Measurements from ENCODE around the gene CDC123. TPM values are rescaled to one million over a fixed set of nuclear protein-coding genes. Genes with fewer than 3 reads are reported as not detected.

CDC123 gene
- total RNA-seq, 2 experiments from 2014 or later, result 129 to 151 TPM

GRCh38 chr10:12191715-12192114 lies 4.3 kb upstream of the CDC123 start:
- Mint-ChIP-seq H3K27me3 (no peaks in the 10 kb centered on the region), H3K27ac (peak overlapping the region; percentile 38), H3K4me1 (peaks cover 49% of the 10 kb centered on the region), H3K36me3 (ENCODE audit: low read depth) (peaks cover 44% of the 10 kb centered on the region), H3K9me3 (ENCODE audit: low read depth) (no peaks in the 10 kb centered on the region), H3K4me3 (no peak overlapping the region)
- intact Hi-C loops (cut with DNase I, micrococcal nuclease), result no loop called here
- ATAC-seq (no peak), DNase-seq (no peak)
- ChIA-PET POLR2A (interaction anchor here (0.6 to 1.2 kb wide), 3 partner anchors 12 to 116 kb away, joined by 3 to 4 read pairs (median 4); no protein-coding TSS in a partner anchor), CTCF (no interaction called here)

GRCh38 chr10:12193193-12193592 lies 2.8 kb upstream of the CDC123 start:
- Mint-ChIP-seq H3K36me3 (ENCODE audit: low read depth) (peaks cover 39% of the 10 kb centered on the region), H3K27me3 (no peaks in the 10 kb centered on the region), H3K9me3 (ENCODE audit: low read depth) (no peaks in the 10 kb centered on the region), H3K4me3 (no peak overlapping the region), H3K4me1 (peaks cover 41% of the 10 kb centered on the region), H3K27ac (no peak overlapping the region)
- intact Hi-C loops (cut with DNase I, micrococcal nuclease), result no loop called here
- POLR2A ChIA-PET, result interaction anchor here (0.7 to 0.8 kb wide), 2 partner anchors 66 to 372 kb away, joined by 3 to 5 read pairs; no protein-coding TSS in a partner anchor
- ATAC-seq (no peak), DNase-seq (no peak)
- CTCF ChIA-PET, result interaction anchor here (0.6 to 1.2 kb wide), 3 partner anchors 9 to 168 kb away, joined by 3 read pairs; no protein-coding TSS in a partner anchor

- POLR2A ChIA-PET, result interaction anchor here (0.6 kb wide), 1 partner anchor 517 kb away, joined by 4 read pairs; no protein-coding TSS in a partner anchor
- no peak for ATAC-seq
Measured at GRCh38 chr10:12194752-12195271, 1.2 kb upstream of the CDC123 start.

DNA sequence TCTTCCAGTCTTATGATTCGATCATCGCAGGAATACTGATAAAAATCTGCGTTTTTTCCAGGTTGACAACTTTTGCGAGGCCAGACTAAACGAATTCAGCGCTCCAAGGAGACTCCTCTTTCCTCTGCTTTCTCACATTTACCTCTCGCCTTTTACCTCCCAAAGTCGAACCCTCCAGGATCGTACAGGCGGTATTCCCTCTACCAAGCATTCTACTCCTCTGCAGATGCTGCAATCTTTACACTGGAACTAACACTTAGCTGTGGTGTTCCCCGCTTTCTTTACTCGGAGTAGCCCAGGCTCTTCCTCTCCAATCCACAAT lies 746 bp upstream of the CDC123 start:
- ATAC-seq (peak; percentile 2), DNase-seq (no peak)
- Mint-ChIP-seq H3K27me3 (no peaks in the 10 kb centered on the region), H3K27ac (peak overlapping the region; percentile 97), H3K4me3 (peak overlapping the region; percentile 96), H3K4me1 (peaks cover 46% of the 10 kb centered on the region), H3K9me3 (ENCODE audit: low read depth) (no peaks in the 10 kb centered on the region), H3K36me3 (ENCODE audit: low read depth) (peaks cover 45% of the 10 kb centered on the region)
- intact Hi-C loops (cut with DNase I, micrococcal nuclease), result loop anchor here (1.0 to 5.0 kb wide), 10 partner anchors 66 to 1392 kb away; partner anchors contain the start of genes SEC61A2 (in 2 of the 2), UPF2 (in 2 of the 2), CAMK1D (in 1 of the 2) and DHTKD1 (in 1 of the 2)
- CTCF ChIA-PET, result interaction anchor here (0.7 to 5.2 kb wide), 7 partner anchors 15 to 454 kb away, joined by 3 to 38 read pairs (median 3); partner anchors contain the start of gene UPF2
- POLR2A ChIA-PET, result interaction anchor here (0.6 to 1.3 kb wide), 7 partner anchors 8 to 453 kb away, joined by 3 to 12 read pairs (median 4); partner anchors contain the start of gene UPF2

More at GRCh38 chr10:12194752-12195271, 1.2 kb upstream of the CDC123 start:
- H3K4me3 Mint-ChIP-seq, result peak overlapping the region; percentile 96
- H3K27ac Mint-ChIP-seq, result peak overlapping the region; percentile 97
- peak; percentile 66 for DNase-seq
- H3K27me3 Mint-ChIP-seq, result no peaks in the 10 kb centered on the region
- CTCF ChIA-PET, result interaction anchor here (0.7 to 5.2 kb wide), 4 partner anchors 14 to 406 kb away, joined by 3 to 38 read pairs (median 4); no protein-coding TSS in a partner anchor
- H3K9me3 Mint-ChIP-seq (ENCODE audit: low read depth), result no peaks in the 10 kb centered on the region
- peaks cover 50% of the 10 kb centered on the region for H3K4me1 Mint-ChIP-seq
- intact Hi-C loops (cut with DNase I, micrococcal nuclease), result loop anchor here (1.0 to 5.0 kb wide), 10 partner anchors 66 to 1392 kb away; partner anchors contain the start of genes SEC61A2 (in 2 of the 2), UPF2 (in 2 of the 2), CAMK1D (in 1 of the 2) and DHTKD1 (in 1 of the 2)
- H3K36me3 Mint-ChIP-seq (ENCODE audit: low read depth), result peaks cover 46% of the 10 kb centered on the region

DNA sequence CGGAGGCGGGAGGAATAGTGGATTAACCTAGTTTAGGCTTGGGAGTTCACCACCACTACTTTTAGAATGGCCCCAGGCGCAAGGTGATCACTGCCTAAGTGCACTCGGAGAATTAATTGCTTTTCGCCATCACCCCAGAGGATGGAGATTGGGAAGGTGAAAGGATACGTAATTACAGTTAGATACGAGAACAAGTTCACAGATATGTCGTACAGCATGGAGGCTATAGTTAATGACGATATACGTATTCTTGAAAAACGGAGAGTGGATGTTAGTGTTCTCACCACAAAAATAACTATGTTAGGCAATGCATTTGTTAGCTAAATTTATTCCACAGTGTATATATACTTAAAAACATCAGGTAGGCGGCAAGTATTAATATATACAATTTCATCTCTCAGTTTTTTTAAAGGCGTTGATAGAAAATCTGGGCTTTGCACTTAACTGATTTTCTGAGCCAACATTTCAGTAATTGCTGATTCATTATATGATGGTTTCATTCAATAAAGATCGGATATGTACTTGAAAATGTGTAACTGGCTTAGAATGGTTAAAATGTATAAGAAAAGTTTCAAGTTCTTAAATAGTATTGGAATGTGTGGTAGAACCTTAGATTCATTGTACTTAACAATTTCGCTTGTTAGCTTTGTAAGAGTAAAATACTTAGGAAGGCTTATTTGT lies 683 bp downstream of the CDC123 start:
- DNase-seq, result no peak
- Mint-ChIP-seq H3K4me3 (peak overlapping the region; percentile 96), H3K4me1 (peaks cover 44% of the 10 kb centered on the region), H3K27ac (peak overlapping the region; percentile 97), H3K9me3 (ENCODE audit: low read depth) (no peaks in the 10 kb centered on the region), H3K27me3 (no peaks in the 10 kb centered on the region), H3K36me3 (ENCODE audit: low read depth) (peaks cover 49% of the 10 kb centered on the region)
- ChIA-PET POLR2A (interaction anchor here (0.7 to 1.3 kb wide), 4 partner anchors 9 to 156 kb away, joined by 3 to 7 read pairs (median 4); partner anchors contain the start of gene UPF2), CTCF (interaction anchor here (0.5 to 5.2 kb wide), 7 partner anchors 9 to 650 kb away, joined by 3 to 38 read pairs (median 3); partner anchors contain the start of gene UPF2)
- intact Hi-C loops (cut with DNase I, micrococcal nuclease), result loop anchor here in 1 of 2 experiments (1.0 to 5.0 kb wide), 8 partner anchors 15 to 1391 kb away; partner anchors contain the start of genes CAMK1D, DHTKD1, OPTN and PHYH
- ATAC-seq, result no peak

DNA sequence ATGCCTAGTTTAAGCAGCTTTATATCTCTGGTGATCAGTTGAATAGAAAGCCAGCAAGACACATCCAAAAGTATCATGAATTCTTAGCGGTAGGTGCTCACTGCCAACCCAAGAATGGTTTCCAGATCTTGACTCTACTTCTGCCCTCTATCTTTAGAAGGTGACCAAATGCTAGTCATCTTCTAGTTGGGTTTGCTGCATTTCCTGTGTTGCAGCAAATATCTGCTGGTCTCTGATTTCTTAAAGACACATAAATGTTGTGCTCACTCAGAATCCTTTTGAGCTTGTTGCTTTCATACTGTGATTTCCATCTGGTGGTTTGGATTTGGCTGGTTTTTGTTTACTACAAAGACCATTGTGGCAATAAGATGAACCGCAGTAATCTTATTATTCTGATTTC lies 2.2 kb downstream of the CDC123 start:
- Mint-ChIP-seq H3K27ac (peak overlapping the region; percentile 39), H3K4me1 (peaks cover 40% of the 10 kb centered on the region), H3K27me3 (no peaks in the 10 kb centered on the region), H3K4me3 (peak overlapping the region; percentile 62), H3K36me3 (ENCODE audit: low read depth) (peaks cover 46% of the 10 kb centered on the region), H3K9me3 (ENCODE audit: low read depth) (no peaks in the 10 kb centered on the region)
- no peak for ATAC-seq
- no peak for DNase-seq
- intact Hi-C loops (cut with DNase I, micrococcal nuclease), result loop anchor here in 1 of 2 experiments (5.0 kb wide), 5 partner anchors 149 to 1389 kb away; partner anchors contain the start of genes CAMK1D, OPTN, PHYH and PRPF18
- ChIA-PET CTCF (interaction anchor here (0.6 to 5.2 kb wide), 5 partner anchors 17 to 458 kb away, joined by 3 to 38 read pairs (median 3); no protein-coding TSS in a partner anchor), POLR2A (no interaction called here)

DNA sequence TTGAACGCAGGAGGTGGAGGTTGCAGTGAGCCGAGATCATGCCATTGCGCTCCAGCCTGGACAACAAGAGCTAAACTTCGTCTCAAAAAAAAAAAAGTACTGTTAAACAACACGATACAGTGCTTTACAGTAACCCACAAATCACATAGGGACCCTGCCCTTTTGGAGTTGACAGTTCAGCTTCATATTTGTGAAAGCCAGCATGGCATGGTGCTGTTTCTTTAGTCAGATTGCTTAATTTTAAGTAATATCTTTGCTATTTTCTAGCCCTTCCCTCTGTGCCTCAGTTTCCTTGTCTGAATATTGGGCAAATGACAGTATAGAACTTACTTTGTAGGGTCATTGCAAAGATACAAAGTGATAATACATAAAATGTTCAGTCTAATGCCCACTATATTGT lies 4.9 kb downstream of the CDC123 start:
- CTCF ChIA-PET, result interaction anchor here (1.0 to 4.9 kb wide), 2 partner anchors 11 to 15 kb away, joined by 3 to 43 read pairs; no protein-coding TSS in a partner anchor
- Mint-ChIP-seq H3K4me1 (peaks cover 36% of the 10 kb centered on the region), H3K9me3 (ENCODE audit: low read depth) (no peaks in the 10 kb centered on the region), H3K36me3 (ENCODE audit: low read depth) (peaks cover 50% of the 10 kb centered on the region), H3K4me3 (no peak overlapping the region), H3K27me3 (no peaks in the 10 kb centered on the region), H3K27ac (peak overlapping the region; percentile 67)
- POLR2A ChIA-PET, result no interaction called here
- ATAC-seq, result no peak
- DNase-seq, result no peak
- intact Hi-C loops (cut with DNase I, micrococcal nuclease), result loop anchor here in 1 of 2 experiments (5.0 kb wide), 1 partner anchor 41 kb away; no protein-coding TSS in a partner anchor

- H3K4me3 Mint-ChIP-seq, result no peak overlapping the region
- POLR2A ChIA-PET, result no interaction called here
- no peaks in the 10 kb centered on the region for H3K27me3 Mint-ChIP-seq
- CTCF ChIA-PET, result interaction anchor here (0.6 to 4.9 kb wide), 2 partner anchors 14 to 511 kb away, joined by 3 to 43 read pairs; no protein-coding TSS in a partner anchor
- peak; percentile 81 for ATAC-seq
- H3K4me1 Mint-ChIP-seq, result peaks cover 36% of the 10 kb centered on the region
- intact Hi-C loops (cut with DNase I, micrococcal nuclease), result loop anchor here in 1 of 2 experiments (5.0 kb wide), 1 partner anchor 41 kb away; no protein-coding TSS in a partner anchor
- peaks cover 45% of the 10 kb centered on the region for H3K36me3 Mint-ChIP-seq (ENCODE audit: low read depth)
- H3K27ac Mint-ChIP-seq, result peak overlapping the region; percentile 67
- H3K9me3 Mint-ChIP-seq (ENCODE audit: low read depth), result no peaks in the 10 kb centered on the region
- DNase-seq, result peak; percentile 37
Measured at GRCh38 chr10:12201543-12201942, 5.6 kb downstream of the CDC123 start.

DNA sequence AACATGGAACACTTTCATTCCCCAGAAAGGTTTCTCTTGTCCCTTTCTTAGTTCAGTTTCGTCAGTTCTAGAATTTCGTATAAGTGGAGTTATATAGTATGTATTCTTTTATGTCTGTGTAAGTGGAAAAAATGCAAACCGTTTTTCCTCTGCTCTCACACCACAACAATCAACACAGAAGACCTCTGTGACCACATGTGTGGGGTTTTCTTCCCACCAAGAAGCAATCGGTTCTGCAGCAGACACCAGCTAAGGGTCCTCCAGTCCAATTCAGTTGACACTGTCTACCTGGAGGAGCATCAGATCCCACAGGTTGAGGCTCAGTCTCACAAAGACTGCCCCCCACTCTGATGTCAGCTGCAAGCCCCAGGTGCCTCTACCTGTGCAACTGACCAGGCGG lies 6.2 kb downstream of the CDC123 start:
- H3K9me3 Mint-ChIP-seq (ENCODE audit: low read depth), result no peaks in the 10 kb centered on the region
- ChIA-PET CTCF (interaction anchor here (0.6 to 4.9 kb wide), 2 partner anchors 13 to 50 kb away, joined by 3 to 43 read pairs; no protein-coding TSS in a partner anchor), POLR2A (no interaction called here)
- H3K27ac Mint-ChIP-seq, result no peak overlapping the region
- H3K4me1 Mint-ChIP-seq, result peaks cover 36% of the 10 kb centered on the region
- H3K36me3 Mint-ChIP-seq (ENCODE audit: low read depth), result peaks cover 45% of the 10 kb centered on the region
- DNase-seq (no peak), ATAC-seq (no peak)
- no peak overlapping the region for H3K4me3 Mint-ChIP-seq
- H3K27me3 Mint-ChIP-seq, result no peaks in the 10 kb centered on the region
- intact Hi-C loops (cut with DNase I, micrococcal nuclease), result loop anchor here in 1 of 2 experiments (5.0 kb wide), 1 partner anchor 40 kb away; no protein-coding TSS in a partner anchor

DNA sequence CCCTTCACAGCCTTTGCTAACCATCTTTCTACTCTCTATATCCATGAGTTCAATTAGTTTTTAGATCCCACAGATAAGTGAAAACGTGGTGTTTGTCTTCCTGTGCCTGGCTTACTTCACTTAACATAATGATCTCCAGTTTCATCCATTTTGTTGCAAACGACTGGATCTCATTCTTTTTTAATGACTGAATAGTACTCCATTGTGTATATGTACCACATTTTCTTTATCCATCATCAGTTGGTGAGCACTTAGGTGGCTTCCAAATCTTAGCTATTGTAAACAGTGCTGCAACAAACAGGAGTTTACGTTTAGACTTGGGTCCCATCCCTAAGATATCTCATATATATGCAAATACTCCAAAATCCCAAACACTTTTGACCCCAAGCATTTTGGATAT lies 9.1 kb downstream of the CDC123 start:
- Mint-ChIP-seq H3K36me3 (ENCODE audit: low read depth) (peaks cover 52% of the 10 kb centered on the region), H3K4me1 (peaks cover 18% of the 10 kb centered on the region)
- ATAC-seq, result no peak

GRCh38 chr10:12207114-12207513 lies 11.1 kb downstream of the CDC123 start:
- POLR2A ChIA-PET, result no interaction called here

More for the DNA sequence above, 9.1 kb downstream of the CDC123 start:
- POLR2A ChIA-PET, result interaction anchor here (0.7 kb wide), 1 partner anchor 9 kb away, joined by 12 read pairs; the partner anchor contains the start of genes CDC123 and NUDT5
- no peaks in the 10 kb centered on the region for H3K27me3 Mint-ChIP-seq
- no peak overlapping the region for H3K4me3 Mint-ChIP-seq
- DNase-seq, result no peak
- CTCF ChIA-PET, result interaction anchor here (0.6 to 1.1 kb wide), 2 partner anchors 10 to 15 kb away, joined by 3 to 4 read pairs; no protein-coding TSS in a partner anchor
- H3K27ac Mint-ChIP-seq, result no peak overlapping the region
- intact Hi-C loops (cut with DNase I, micrococcal nuclease), result no loop called here
- no peaks in the 10 kb centered on the region for H3K9me3 Mint-ChIP-seq (ENCODE audit: low read depth)

More at GRCh38 chr10:12207114-12207513, 11.1 kb downstream of the CDC123 start:
- Mint-ChIP-seq H3K27me3 (no peaks in the 10 kb centered on the region), H3K36me3 (ENCODE audit: low read depth) (peaks cover 52% of the 10 kb centered on the region), H3K4me1 (peaks cover 7% of the 10 kb centered on the region), H3K27ac (peak overlapping the region; percentile 3), H3K9me3 (ENCODE audit: low read depth) (no peaks in the 10 kb centered on the region), H3K4me3 (no peak overlapping the region)
- intact Hi-C loops (cut with DNase I, micrococcal nuclease), result no loop called here
- ATAC-seq, result no peak
- DNase-seq, result no peak
- CTCF ChIA-PET, result no interaction called here
